Uterus (tissue), 2 donors: Measurements from ENCODE around the gene PPP1R9A.

Source experiments
- POLR2A ChIP-seq, 2 donors: fragments of 450-650 bp; IDR thresholded peaks; one replicate each; pipeline ENCODE4 v1.6.1; 2016; ENCODE audit warnings: antibody characterized with exemption in 2 of 2, mild to moderate bottlenecking in 1 of 2, moderate library complexity in 1 of 2
- TF ChIP-seq, protein P1 (sequence below), 4 experiments: fragments of 200-600 bp in 2 of 4; fragments of 450-650 bp in 2 of 4; sonication (generic) in 2 of 4; IDR thresholded peaks; one replicate each; pipeline ENCODE4 v1.5.1; 2016 to 2019; ENCODE audit warnings: antibody characterized with exemption in 4 of 4, mild to moderate bottlenecking in 2 of 4, moderate library complexity in 1 of 4

DNA sequence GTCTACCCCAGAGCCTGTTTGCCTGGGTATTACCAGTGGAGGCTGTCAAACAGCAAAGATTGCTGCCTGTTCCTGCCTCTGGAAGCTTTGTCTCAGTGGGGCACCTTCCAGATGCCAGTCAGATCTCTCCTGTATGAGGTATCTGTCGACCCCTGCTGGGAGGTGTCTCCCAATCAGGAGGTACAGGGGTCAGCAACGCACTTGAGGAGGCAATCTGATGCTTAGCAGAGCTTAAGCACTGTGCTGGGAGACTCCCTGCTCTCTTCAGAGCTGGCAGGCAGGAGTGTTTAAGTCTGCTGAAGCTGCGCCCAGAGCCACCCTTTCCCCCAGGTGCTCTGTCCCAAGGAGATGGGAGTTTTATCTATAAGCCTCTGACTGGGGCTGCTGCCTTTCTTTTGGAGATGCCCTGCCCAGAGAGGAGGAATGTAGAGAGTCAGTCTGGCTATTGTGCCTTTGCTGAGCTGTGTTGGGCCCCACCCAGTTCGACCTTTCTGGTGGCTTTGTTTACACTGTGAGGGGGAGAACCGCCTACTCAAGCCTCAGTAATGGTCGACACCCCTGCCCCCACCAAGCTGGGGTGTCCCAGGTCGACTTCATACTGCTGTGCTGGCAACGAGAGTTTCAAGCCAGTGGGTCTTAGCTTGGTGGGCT is 62.2 kb downstream of the PPP1R9A start:
- no peak for TF ChIP-seq POLR2A (IDR thresholded peaks at IDR 0.05)
- TF ChIP-seq, protein P1, sequence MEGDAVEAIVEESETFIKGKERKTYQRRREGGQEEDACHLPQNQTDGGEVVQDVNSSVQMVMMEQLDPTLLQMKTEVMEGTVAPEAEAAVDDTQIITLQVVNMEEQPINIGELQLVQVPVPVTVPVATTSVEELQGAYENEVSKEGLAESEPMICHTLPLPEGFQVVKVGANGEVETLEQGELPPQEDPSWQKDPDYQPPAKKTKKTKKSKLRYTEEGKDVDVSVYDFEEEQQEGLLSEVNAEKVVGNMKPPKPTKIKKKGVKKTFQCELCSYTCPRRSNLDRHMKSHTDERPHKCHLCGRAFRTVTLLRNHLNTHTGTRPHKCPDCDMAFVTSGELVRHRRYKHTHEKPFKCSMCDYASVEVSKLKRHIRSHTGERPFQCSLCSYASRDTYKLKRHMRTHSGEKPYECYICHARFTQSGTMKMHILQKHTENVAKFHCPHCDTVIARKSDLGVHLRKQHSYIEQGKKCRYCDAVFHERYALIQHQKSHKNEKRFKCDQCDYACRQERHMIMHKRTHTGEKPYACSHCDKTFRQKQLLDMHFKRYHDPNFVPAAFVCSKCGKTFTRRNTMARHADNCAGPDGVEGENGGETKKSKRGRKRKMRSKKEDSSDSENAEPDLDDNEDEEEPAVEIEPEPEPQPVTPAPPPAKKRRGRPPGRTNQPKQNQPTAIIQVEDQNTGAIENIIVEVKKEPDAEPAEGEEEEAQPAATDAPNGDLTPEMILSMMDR (IDR thresholded peaks at IDR 0.05): no peak
